HG03521 (cell line): Measurements from ENCODE around the gene HSPA4.
"Not testable (repeated sequence)": the region's sequence is repeated elsewhere in the genome, so short reads cannot be mapped to it uniquely, and the experiment has no call there.

ENCODE experiments used
- ATAC-seq: cut with Tn5 transposase; IDR thresholded peaks from one replicate; pipeline ENCODE4 v1.9.1; 2021; ENCODE audit warnings: mild to moderate bottlenecking, moderate library complexity; ENCODE audit not compliant: unreplicated experiment

HSPA4 gene

DNA sequence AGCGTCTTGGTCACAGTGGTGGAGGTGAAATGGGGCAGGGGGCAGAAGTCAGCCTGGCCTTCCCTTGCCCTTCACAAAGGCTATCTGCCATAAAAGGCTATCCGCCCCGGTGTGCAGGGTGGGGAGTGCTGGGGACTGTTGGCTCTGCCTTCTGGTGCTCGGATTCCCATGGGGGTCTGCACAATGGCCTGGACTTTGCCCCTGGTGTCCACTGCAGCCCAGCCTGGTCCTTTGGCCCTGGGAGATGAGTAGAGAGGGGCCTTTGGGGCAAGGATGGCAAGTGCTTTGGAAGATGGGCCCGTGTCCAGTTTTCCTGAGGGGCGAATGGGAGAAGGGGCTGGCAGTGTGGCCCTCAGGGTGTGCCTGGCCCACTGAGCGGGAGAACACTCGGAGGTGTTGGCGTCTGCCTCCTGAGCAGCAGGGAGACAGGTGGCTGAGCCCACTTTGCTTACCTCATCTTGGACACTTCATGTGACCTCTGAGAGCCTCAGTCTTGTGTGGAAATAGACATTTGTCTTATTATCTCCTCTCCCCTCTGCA, 69.9 kb downstream of the HSPA4 start:
- ATAC-seq = no peak

GRCh38 chr5:133122711-133123110, 70.9 kb downstream of the HSPA4 start:
- ATAC-seq = no peak

DNA sequence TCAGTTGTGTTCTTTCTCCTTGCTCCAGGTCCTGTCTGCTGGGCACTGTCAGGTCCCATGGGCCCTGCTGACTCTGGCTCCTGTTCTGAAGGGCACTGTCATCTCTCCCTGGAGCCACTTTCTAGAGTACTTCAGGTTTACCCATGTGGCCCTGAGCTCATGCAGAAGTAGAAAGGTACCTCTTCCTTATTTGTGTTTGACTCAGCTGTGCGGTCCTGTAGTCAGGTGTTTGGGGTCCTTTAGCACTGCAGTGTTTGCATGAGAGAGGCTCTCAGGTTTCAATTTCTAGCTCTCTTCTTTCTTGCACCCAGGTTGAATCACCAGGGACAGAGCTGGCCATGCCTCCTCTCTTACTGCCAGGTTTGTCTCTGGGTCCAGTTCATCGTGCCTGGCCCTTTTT, 71.5 kb downstream of the HSPA4 start:
- peak; percentile 55 for ATAC-seq

DNA sequence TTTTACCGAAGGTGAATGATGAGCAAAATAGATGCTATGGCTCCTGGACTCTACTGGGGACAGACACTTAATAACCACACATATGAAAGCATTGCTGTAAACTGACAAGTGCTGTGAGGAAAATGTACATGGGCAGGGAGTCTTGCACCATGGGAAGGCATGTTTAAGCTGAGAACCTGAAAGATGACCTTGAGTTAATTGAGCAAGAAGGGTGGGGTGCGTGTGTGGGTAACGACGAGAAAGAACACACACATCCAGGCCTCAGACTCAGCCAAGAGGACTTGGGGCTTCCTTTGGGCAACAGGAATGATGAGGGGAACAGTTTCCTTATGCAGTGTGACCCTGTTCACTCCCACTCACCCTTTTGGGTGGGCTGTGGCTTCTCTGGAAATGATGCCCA, 73.1 kb downstream of the HSPA4 start:
- no peak for ATAC-seq

- ATAC-seq = no peak
These were observed 76.3 kb downstream of the HSPA4 start for GRCh38 chr5:133128066-133128465.

- ATAC-seq = no peak
These were observed 77.5 kb downstream of the HSPA4 start for GRCh38 chr5:133129289-133129688.

- no peak for ATAC-seq
These were observed 78.1 kb downstream of the HSPA4 start for GRCh38 chr5:133129950-133130349.

- no peak for ATAC-seq
These were observed 78.7 kb downstream of the HSPA4 start for GRCh38 chr5:133130387-133131118.

DNA sequence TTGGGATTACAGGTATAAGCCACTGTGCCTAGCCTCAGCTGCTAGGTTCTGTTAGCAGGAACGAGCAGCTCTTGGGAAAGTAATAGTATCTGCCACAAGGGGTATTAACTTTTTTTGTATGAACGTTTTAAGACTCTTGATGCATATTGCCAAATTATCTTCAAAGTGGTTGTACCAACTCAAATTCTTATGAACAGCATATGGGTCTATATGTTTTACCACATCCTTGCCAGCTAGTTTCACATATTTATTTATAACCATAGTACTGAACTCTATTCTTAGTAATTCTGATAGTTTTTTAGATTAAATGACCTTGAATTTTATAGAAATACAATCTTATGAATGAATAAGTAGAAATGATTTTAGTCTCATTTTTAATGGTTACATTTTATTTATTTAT, 80.9 kb downstream of the HSPA4 start:
- ATAC-seq = no peak

DNA sequence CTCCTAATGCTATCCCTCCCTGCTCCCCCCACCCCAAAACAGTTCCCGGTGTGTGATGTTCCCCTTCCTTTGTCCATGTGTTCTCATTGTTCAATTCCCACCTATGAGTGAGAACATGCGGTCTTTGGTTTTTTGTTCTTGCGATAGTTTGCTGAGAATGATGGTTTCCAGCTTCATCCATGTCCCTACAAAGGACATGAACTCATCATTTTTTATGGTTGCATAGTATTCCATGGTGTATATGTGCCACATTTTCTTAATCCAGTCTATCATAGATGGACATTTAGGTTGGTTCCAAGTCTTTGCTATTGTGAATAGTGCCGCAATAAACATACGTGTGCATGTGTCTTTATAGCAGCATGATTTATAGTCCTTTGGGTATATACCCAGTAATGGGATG, 81.4 kb downstream of the HSPA4 start:
- ATAC-seq = not testable (repeated sequence)

DNA sequence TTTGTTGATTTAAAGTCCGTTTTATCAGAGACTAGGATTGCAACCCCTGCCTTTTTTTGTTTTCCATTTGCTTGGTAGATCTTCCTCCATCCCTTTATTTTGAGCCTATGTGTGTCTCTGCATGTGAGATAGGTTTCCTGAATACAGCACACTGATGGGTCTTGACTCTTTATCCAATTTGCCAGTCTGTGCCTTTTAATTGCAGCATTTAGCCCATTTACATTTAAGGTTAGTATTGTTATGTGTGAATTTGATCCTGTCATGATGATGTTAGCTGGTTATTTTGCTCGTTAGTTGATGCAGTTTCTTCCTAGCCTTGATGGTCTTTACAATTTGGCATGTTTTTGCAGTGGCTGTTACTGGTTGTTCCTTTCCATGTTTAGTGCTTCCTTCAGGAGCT, 85.1 kb downstream of the HSPA4 start:
- not testable (repeated sequence) for ATAC-seq

DNA sequence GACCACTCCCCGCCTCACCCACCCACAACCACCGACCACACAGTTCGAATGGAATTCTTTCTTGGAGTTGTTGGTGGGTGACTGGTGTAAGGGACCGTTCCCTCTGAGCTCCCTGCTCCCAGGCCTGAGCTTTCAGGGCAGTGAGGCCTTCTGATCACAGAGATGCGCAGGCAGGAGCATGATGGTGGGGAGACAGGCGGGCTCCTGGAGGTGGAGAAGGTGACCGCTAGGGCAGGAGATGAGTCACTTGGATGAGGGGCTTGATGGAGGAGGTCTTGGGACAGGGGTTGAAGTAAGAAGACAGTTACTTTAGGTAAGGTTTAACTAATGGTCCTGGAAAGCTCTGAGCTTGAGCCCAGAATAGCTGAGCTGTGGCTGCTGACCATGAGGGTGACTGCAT, 88.5 kb downstream of the HSPA4 start:
- no peak for ATAC-seq

DNA sequence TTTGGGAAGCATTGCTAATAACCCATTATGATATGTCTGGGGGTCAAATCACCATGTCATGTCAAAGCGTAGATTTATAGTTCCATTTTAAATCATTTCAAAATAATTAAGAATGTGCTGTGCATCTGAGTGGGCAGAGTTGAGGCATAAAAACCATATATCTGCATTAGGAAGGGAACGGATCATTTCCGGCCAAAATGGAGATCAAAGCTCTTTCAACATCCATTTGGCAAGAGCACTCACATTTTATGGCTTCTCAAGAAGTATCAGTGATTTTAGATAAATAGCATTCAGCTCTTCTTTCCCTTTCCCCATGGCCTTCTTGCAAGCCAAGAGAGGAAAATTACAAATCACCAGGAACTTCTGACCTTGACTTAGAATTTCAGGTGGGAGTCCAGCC, 89.9 kb downstream of the HSPA4 start:
- no peak for ATAC-seq

GRCh38 chr5:133142782-133143181, 91.0 kb downstream of the HSPA4 start:
- ATAC-seq = no peak

DNA sequence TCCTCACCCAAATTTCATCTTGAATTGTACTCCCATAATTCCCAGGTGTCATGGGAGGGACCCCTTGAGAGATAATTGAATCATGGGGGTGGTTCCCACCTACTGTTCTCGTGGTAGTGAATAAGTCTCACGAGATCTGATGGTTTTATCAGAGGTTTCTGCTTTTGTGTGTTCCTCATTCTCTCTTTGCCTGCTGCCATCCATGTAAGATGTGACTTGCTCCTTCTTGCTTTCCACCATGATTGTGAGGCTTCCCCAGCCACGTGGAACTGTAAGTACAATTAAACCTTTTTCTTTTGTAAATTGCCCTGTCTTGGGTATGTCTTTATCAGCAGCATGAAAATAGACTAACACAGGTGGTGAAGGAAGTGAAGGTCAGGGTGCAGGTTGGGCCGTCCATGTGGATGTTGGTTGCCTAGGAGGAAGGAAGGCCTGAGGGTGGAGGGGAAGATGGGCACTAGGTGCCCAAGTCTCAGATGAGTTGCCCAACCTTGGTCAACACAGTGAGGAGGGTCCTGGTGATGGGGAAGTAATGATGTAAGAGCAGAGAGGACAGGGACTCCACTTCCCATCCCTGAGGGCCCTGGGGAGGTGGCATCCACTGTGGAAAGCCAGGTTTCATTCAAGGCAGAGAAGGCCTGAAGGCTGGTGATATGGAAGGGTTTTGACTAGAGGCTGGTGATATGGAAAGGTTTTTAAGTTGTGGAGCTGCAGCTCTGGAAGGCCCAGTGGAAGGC, 92.6 kb downstream of the HSPA4 start:
- no peak for ATAC-seq

GRCh38 chr5:133145436-133146170, 93.8 kb downstream of the HSPA4 start:
- no peak for ATAC-seq

GRCh38 chr5:133147411-133147810, 95.6 kb downstream of the HSPA4 start:
- ATAC-seq = no peak

DNA sequence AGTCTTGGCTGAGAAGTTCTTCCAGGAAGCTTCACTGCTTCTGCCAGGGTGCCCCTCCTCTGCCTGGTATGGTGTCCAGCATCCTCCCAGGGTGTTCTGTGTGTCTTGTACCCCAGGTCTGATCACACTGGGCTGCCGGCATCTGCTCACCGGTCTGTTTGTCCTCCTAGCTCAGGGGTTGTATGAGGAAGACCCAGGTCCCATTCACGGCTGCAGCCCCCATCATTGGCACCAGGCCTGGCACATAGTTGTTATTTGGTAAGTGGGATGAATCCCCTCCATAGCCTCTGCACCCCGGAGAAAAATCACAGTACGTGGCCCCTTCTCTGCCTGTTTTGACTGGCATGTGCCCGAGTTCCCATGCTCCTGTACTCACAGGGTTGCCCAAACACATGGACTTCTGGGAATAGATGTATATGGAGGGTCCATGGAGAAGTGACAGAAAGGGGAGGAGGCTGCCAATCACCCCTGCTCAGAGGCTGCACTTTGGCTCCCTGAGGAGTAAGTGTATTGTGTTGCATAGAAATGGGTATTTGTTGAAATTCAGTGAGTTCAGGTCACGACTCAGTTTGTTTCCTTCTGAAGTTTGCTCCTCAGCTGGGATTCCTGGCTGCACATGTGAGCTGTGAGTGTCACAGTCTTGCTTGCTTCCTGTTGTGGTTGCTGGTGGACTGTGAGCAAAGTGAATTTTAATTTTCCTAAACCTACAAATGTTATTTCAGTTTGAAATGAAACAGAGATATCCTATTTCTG, 96.2 kb downstream of the HSPA4 start:
- ATAC-seq = no peak

DNA sequence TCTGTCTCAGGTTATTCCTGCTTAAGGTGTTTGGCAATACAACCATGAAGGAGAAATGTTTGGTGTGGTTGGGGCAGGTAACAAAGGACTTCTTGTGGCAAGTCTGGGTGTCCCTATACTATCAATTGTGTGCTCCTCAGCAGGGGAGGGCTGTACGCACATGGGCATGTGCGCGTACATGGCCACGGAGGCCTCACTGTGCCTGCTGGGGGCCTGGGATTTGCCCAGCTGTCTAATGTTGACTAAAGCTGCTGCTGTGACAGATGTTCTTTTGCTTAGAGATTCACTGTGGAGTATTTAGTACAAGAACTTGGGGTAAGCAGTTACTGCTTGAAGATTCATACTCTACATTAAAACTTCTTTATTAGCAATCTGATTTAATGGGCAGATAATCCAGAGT, 97.5 kb downstream of the HSPA4 start:
- no peak for ATAC-seq

GRCh38 chr5:133150909-133151544, 99.2 kb downstream of the HSPA4 start:
- ATAC-seq = no peak
